Measurements from ENCODE around the gene RGS3. TPM values are rescaled to one million over a fixed set of nuclear protein-coding genes. Genes with fewer than 3 reads are reported as not detected.

RGS3 gene
- total RNA-seq, 6 donors from 2014 or later: 60.3 to 93.2 (median 72.6) TPM

DNA sequence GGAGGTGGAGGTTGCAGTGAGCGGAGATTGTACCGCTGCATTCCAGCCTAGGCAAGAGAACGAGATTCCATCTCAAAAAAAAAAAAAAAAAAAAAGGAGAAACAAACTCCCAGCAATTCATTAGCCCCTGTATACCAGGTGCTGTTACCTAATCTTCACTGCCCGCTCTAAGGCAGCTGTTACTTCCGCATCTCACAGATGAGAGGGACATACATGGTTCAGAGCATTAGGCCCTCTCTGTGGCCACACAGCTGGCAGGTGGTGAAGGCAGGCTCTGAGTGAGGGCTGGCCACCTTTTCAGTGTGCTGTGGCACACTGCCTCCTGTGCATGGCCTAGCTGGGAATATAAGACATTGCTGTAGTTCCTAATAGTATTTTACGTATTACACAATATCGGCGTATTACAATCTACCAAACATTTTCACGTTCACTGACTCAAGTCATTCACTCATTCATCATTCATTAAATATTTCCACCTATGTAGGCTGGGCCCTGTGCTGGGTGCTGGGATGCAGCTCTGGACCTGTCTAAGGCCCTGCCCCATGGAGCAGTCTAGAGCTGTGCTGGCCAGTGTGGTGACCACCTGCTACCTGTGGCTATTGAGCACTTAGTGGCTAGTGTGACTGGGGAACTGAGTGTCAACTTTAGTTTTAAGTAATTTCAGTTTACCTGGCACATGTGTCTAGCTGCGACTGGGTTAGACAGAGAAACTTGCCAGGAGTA, 35.8 kb downstream of the RGS3 start:
- no peak for TF ChIP-seq POLR2AphosphoS5 (IDR thresholded peaks at IDR 0.05)
- TF ChIP-seq EP300 (IDR thresholded peaks at IDR 0.05): no peak
- no peak for TF ChIP-seq POLR2A (IDR thresholded peaks at IDR 0.05)
- TF ChIP-seq, protein P1, sequence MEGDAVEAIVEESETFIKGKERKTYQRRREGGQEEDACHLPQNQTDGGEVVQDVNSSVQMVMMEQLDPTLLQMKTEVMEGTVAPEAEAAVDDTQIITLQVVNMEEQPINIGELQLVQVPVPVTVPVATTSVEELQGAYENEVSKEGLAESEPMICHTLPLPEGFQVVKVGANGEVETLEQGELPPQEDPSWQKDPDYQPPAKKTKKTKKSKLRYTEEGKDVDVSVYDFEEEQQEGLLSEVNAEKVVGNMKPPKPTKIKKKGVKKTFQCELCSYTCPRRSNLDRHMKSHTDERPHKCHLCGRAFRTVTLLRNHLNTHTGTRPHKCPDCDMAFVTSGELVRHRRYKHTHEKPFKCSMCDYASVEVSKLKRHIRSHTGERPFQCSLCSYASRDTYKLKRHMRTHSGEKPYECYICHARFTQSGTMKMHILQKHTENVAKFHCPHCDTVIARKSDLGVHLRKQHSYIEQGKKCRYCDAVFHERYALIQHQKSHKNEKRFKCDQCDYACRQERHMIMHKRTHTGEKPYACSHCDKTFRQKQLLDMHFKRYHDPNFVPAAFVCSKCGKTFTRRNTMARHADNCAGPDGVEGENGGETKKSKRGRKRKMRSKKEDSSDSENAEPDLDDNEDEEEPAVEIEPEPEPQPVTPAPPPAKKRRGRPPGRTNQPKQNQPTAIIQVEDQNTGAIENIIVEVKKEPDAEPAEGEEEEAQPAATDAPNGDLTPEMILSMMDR (IDR thresholded peaks at IDR 0.05): no peak
- ATAC-seq (ENCODE audit: low FRiP score in 2 of 2) (no peak), DNase-seq (no peak)
- Histone ChIP-seq H3K36me3 (no peaks in the 10 kb centered on the region), H3K9me3 (no peaks in the 10 kb centered on the region), H3K4me3 (no peak overlapping the region), H3K27ac (no peak overlapping the region), H3K27me3 (no peaks in the 10 kb centered on the region), H3K4me1 (peaks cover 0 to 9% (median 2%) of the 10 kb centered on the region in 4 donors)
- WGBS, 2 donors: 95 to 96% methylated on average over 10 of the region's 10 CpGs

DNA sequence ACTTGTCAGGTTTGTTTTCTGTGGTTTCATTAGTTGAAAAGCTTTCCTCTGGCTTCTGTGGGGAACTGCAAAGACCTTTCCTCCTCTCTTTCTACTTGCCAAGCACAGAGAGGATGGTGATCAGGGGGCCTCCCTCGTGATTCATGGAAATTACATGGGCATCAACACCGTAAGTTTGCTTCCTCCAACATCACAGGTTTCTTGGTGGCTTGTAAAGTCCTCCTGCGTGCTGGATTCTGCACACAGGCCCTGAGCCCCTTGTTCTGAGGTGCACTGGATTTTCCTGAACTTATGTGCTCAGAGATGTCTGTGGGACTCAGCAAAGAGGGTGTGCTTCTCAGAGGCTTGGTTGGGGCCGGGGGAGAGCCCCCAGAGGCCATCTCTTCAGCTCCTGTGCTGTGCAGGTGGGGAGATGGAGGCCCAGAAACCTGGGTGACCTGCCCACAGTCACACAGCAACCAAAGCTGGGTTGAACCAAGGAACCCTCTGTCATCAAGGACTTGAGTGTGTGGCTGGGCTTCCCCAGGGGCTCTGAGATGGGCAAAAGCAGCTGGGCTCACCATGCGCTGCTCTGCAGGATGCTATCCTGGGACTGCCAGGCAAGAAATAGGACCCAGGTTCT, 36.5 kb downstream of the RGS3 start:
- Histone ChIP-seq H3K4me1 (peaks cover 0 to 7% (median 3%) of the 10 kb centered on the region in 4 donors), H3K27ac (peak overlapping the region in 3 of 4 donors; percentile 35 to 86 (median 84)), H3K9me3 (no peaks in the 10 kb centered on the region), H3K36me3 (no peaks in the 10 kb centered on the region), H3K4me3 (no peak overlapping the region), H3K27me3 (no peaks in the 10 kb centered on the region)
- ATAC-seq (ENCODE audit: low FRiP score in 2 of 2) (no peak), DNase-seq (no peak)
- 58 to 85% methylated on average over 3 to 5 of the region's 5 CpGs for WGBS, 2 donors
- TF ChIP-seq POLR2AphosphoS5 (IDR thresholded peaks at IDR 0.05) (no peak), EP300 (IDR thresholded peaks at IDR 0.05) (no peak), POLR2A (IDR thresholded peaks at IDR 0.05) (no peak)
- TF ChIP-seq, protein P1 (IDR thresholded peaks at IDR 0.05): no peak

DNA sequence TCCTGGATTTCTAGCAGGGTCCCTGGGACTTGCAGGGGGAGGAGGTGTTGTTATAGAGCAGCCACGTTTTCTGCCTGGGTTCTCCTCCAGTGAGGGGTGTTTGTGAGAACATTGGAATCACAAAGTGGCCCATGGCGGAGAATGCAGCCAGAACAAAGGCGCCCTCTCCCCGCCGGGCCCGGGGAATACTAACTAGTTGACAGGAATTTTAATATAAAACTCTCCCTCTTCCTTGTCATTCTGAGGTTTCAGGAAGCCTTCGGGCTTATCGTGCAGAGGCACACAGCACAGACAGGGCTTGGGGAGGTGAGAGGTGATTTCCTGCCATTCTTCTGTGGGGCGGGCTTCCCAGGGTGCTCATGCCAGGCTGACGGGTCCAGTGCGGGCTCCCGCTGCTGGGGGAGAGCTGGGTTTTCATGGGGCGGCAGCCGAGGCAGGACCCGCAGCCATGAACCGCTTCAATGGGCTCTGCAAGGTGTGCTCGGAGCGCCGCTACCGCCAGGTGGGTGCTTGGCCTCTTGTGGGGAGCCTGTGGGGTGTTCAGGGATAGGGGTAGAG, 37.7 kb downstream of the RGS3 start:
- Histone ChIP-seq H3K4me1 (peaks cover 0 to 7% (median 4%) of the 10 kb centered on the region in 4 donors), H3K27ac (peak overlapping the region; percentile 65 to 86 (median 78)), H3K36me3 (peaks cover 0 to under 1% (median 0%) of the 10 kb centered on the region in 4 donors), H3K9me3 (no peaks in the 10 kb centered on the region), H3K27me3 (no peaks in the 10 kb centered on the region), H3K4me3 (peak overlapping the region; percentile 18 to 48 (median 40))
- TF ChIP-seq, protein P1 (IDR thresholded peaks at IDR 0.05): no peak
- TF ChIP-seq EP300 (IDR thresholded peaks at IDR 0.05) (peak in 1 of 4 donors; percentile 60), POLR2AphosphoS5 (IDR thresholded peaks at IDR 0.05) (peak in 1 of 2 donors; percentile 53), POLR2A (IDR thresholded peaks at IDR 0.05) (peak in 1 of 4 donors; percentile 14)
- DNase-seq (peak in 1 of 2 donors; percentile 74), ATAC-seq (ENCODE audit: low FRiP score in 2 of 2) (no peak)
- 74 to 79% methylated on average over 6 to 20 of the region's 20 CpGs for WGBS, 2 donors

DNA sequence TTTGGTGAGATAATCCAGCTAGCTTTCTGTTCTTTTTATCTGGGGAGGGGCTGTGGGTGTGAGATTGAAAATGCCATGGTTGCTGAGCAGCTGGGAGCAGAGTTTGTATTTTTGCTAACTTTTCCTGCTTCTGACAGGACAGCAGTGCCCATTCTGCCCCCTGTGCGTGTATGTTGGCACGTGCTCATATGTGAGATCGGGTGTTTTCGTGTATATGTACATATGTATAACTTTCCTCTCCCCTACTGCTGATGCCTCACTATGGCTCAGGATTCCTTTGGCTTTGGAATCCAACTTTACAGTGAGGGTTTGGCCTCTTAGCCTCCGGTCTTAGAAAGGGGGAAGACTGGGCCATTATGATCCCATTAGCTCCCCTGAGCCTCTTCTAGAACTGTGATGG, 38.3 kb downstream of the RGS3 start:
- 63 to 73% methylated on average over 5 of the region's 5 CpGs for WGBS, 2 donors
- ATAC-seq (ENCODE audit: low FRiP score in 2 of 2) (no peak), DNase-seq (no peak)
- Histone ChIP-seq H3K27me3 (no peaks in the 10 kb centered on the region), H3K4me3 (peak overlapping the region in 3 of 4 donors; percentile 34 to 48 (median 47)), H3K9me3 (no peaks in the 10 kb centered on the region), H3K36me3 (peaks cover 0 to 4% (median 0%) of the 10 kb centered on the region in 4 donors), H3K4me1 (peaks cover 0 to 8% (median 6%) of the 10 kb centered on the region in 4 donors), H3K27ac (peak overlapping the region; percentile 65 to 86 (median 78))
- TF ChIP-seq, protein P1 (IDR thresholded peaks at IDR 0.05): no peak
- no peak for TF ChIP-seq POLR2AphosphoS5 (IDR thresholded peaks at IDR 0.05)
- TF ChIP-seq EP300 (IDR thresholded peaks at IDR 0.05): no peak
- TF ChIP-seq POLR2A (IDR thresholded peaks at IDR 0.05): no peak
